Measurements from ENCODE around the gene ACP6.
A peak's percentile ranks its signal among the peaks of the same experiment; 100 is the strongest.

The ACP6 gene

DNA sequence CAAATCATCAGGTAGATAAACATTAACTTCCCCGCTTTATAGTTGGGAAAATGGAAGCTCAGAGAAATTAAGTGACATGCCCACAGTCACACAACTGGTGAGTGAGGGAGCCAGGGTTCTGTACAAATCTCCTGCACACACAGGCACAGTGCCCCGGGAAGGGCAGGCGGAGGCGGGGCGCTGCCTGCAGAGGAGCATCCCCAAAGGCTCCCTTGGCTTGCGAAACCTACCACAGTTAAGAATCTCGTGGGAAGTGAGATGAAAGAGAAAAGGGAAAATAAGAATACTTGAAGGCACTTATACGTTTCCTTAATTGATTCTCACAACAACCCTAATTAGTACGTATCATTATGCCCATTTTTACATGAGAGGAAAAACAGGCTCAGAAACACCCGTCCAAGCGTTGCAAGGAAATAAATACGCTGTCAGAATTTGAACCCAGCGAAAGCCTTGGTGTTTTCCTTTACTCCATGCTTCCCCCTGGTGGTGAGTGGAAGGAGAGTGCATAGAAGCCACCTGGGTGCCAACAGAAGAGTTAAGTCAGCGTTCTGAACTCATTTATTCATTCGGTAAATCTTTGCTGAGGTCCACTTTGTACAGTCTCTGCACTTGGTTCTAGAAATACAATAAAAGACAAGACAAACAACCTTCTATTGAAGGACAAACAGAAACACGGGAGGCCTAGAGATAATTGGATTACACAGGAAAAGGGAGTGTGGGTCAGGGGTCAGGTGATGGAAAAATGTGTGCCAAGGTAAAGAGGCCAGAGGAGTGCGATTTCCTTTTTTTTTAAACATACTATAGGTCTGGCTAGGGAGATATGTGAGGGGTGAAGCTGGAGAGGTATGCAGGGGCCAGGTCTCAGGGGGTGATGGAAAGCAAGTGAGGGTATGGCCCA, 28.4 kb downstream of the ACP6 start:
- H3K4me3 ChIP-seq (ENCODE audit: low read depth, low read length) = no peak overlapping the region
- POLR2A ChIA-PET = no interaction called here
- DNase-seq (ENCODE audit: low read depth, low spot score) = no peak
- CTCF ChIA-PET = interaction anchor here (0.6 to 6.2 kb wide), 38 partner anchors 9 to 372 kb away, joined by 3 to 71 read pairs (median 5); partner anchors contain the start of genes ACP6 and BCL9
- TF ChIP-seq, protein P1, sequence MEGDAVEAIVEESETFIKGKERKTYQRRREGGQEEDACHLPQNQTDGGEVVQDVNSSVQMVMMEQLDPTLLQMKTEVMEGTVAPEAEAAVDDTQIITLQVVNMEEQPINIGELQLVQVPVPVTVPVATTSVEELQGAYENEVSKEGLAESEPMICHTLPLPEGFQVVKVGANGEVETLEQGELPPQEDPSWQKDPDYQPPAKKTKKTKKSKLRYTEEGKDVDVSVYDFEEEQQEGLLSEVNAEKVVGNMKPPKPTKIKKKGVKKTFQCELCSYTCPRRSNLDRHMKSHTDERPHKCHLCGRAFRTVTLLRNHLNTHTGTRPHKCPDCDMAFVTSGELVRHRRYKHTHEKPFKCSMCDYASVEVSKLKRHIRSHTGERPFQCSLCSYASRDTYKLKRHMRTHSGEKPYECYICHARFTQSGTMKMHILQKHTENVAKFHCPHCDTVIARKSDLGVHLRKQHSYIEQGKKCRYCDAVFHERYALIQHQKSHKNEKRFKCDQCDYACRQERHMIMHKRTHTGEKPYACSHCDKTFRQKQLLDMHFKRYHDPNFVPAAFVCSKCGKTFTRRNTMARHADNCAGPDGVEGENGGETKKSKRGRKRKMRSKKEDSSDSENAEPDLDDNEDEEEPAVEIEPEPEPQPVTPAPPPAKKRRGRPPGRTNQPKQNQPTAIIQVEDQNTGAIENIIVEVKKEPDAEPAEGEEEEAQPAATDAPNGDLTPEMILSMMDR (IDR thresholded peaks at IDR 0.05; ENCODE audit: insufficient read depth, low read length, missing control alignments) = peak; percentile 71

DNA sequence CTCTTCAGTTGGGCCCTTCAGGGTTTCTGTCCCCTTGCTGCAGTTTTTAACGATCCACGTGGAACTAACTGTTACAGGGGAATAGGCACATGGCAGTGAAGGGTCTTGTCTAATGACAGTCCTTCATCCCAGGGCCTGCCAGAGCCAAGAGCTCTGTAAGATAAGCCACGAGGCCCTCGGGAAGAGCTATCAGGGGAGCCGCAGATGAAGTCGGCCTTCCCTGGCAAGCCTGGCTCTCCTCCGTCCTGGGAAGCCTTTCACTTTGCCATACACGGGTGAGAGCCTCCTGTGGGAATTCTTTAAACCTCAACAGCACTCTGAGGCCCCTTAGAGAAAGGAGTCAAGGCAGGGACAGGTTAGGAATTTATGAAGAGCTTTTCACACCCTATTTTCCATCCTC, 29.0 kb downstream of the ACP6 start:
- ChIA-PET CTCF (interaction anchor here (0.6 to 6.2 kb wide), 27 partner anchors 10 to 372 kb away, joined by 3 to 71 read pairs (median 4); partner anchors contain the start of genes ACP6 and BCL9), POLR2A (no interaction called here)
- DNase-seq (ENCODE audit: low read depth, low spot score) = no peak
- TF ChIP-seq, protein P1 (IDR thresholded peaks at IDR 0.05; ENCODE audit: insufficient read depth, low read length, missing control alignments) = no peak
- no peak overlapping the region for H3K4me3 ChIP-seq (ENCODE audit: low read depth, low read length)

DNA sequence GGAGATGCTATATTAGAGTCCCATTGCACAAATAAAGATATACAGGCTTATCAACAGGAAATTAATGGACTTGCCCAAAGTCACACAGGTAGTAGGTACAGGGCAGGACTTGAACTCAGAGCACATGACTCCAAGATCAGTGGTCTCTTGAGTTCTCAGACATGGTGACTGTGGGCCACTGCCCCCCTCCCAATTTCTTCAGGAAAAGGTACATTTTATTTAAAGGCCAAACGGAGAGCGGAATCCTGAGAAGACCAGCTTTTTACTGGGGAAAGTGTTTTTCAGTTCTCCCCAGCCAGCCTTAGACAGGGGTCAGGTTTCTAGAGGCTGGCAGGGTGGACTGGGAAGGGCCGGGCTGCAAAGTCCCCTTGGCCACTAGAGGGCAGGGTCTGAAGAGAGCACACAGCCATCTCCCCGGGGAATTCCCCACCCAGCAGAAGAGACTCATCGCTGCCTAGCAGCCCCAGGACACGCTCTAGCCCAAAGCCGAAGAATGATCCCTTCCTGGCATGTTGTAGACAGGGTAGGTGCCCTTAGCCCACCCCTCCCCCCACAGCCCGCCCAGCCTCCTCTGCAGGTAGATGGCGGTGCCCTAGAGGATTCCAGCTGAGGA, 29.7 kb downstream of the ACP6 start:
- TF ChIP-seq, protein P1 (IDR thresholded peaks at IDR 0.05; ENCODE audit: insufficient read depth, low read length, missing control alignments) = peak; percentile 87
- ChIA-PET CTCF (interaction anchor here (0.6 to 6.2 kb wide), 33 partner anchors 8 to 371 kb away, joined by 3 to 71 read pairs (median 4); partner anchors contain the start of genes ACP6 and BCL9), POLR2A (no interaction called here)
- H3K4me3 ChIP-seq (ENCODE audit: low read depth, low read length) = no peak overlapping the region
- peak; percentile 24 for DNase-seq (ENCODE audit: low read depth, low spot score)

DNA sequence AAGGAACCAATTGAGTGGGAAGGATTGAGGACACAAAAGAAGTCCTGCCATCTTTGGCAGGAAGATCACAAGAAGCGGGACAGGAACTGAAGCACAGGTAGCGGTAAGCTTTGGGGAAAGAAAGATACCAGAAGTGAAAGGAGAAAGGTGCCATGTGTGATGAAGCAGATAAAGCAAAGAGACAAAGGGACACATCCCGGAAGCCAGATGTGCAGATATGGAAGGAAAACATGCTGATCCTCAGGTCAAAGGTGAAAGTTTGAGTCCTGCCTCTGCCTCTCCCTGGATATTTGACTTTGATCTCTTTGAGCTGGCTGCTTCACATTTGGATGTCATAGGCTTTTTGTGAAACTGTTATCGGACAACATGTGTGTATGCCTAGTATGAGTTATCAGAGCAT, 34.0 kb downstream of the ACP6 start:
- TF ChIP-seq, protein P1 (IDR thresholded peaks at IDR 0.05; ENCODE audit: insufficient read depth, low read length, missing control alignments) = no peak
- CTCF ChIA-PET = interaction anchor here (1.1 to 6.2 kb wide), 4 partner anchors 10 to 256 kb away, joined by 3 to 71 read pairs (median 3); no protein-coding TSS in a partner anchor
- no peak for DNase-seq (ENCODE audit: low read depth, low spot score)
- H3K4me3 ChIP-seq (ENCODE audit: low read depth, low read length) = no peak overlapping the region
- POLR2A ChIA-PET = no interaction called here

DNA sequence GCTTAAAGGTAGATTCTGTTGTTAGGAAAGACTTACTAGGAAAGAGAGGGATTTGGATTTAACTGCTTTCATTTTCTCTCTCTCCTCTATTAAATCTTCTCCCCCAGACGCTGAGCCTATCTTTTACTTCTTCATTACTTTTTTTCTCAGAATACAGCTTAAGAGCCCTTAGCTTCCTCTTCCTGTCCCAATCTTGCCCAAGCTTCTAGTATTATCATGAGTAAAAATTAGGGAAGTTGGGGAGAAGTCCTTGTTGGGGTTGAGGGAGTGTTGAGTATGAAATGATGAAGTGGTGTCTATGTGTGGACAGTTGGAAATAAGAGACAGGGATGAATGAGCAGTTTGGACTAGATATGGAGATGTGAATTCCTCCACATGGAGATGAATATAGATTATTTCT, 35.0 kb downstream of the ACP6 start:
- no peak overlapping the region for H3K4me3 ChIP-seq (ENCODE audit: low read depth, low read length)
- ChIA-PET POLR2A (no interaction called here), CTCF (interaction anchor here (1.3 to 3.7 kb wide), 3 partner anchors 10 to 142 kb away, joined by 3 to 23 read pairs (median 11); no protein-coding TSS in a partner anchor)
- TF ChIP-seq, protein P1 (IDR thresholded peaks at IDR 0.05; ENCODE audit: insufficient read depth, low read length, missing control alignments) = no peak
- DNase-seq (ENCODE audit: low read depth, low spot score) = no peak

DNA sequence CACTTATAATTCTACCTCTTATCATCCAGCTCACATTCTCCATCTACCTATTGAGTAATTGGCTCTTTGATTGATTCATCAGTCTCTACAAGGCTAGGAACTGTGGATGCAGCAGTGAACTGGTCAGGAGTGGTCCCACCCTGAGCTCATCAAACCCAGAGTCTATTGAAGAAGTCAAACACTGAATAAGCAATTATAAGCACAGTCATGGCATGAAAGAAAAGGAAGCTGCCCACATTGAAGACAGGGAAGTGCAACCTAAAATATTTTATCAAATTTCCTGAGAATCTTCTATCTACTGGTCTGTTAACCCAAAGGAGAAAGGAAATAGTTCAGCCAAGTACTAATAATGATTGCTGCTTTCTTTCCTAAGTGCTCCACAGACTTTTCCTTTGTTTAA, 35.7 kb downstream of the ACP6 start:
- TF ChIP-seq, protein P1 (IDR thresholded peaks at IDR 0.05; ENCODE audit: insufficient read depth, low read length, missing control alignments) = no peak
- ChIA-PET POLR2A (no interaction called here), CTCF (interaction anchor here (0.7 to 3.7 kb wide), 6 partner anchors 9 to 141 kb away, joined by 3 to 23 read pairs (median 7); no protein-coding TSS in a partner anchor)
- DNase-seq (ENCODE audit: low read depth, low spot score) = no peak
- no peak overlapping the region for H3K4me3 ChIP-seq (ENCODE audit: low read depth, low read length)

Data from AG04449 (cell line).